HepG2 (cell line): Measurements from ENCODE around the gene RGS8. TPM values are rescaled to one million over a fixed set of nuclear protein-coding genes. Genes with fewer than 3 reads are reported as not detected.

ENCODE experiments used
- ATAC-seq: fragments of 200-7000 bp; cut with Tn5 transposase; 3 replicates; pipeline ENCODE4 v1.9.1; 2020; ENCODE audit warnings: mild to moderate bottlenecking, moderate library complexity
- BruUV-seq: library from RNA; stranded (reverse); fragments of 400-500 nt; replicated peaks from 2 replicates; lab custom pipeline; 2021; lab: Mats Ljungman, UMichigan
- CTCF ChIA-PET: fragments of 300-600 bp; formaldehyde crosslinking; extraction: SDS; loops from one replicate; lab custom pipeline; 2021; ENCODE audit warnings: low total read pairs, inconsistent platforms, low intra/inter-chr PET ratio; lab: Yijun Ruan, JAX
- POLR2A ChIA-PET: fragments of 350-600 bp; sonication (Branson Sonifier 250); formaldehyde crosslinking; loops from one replicate; lab custom pipeline; 2020; ENCODE audit warnings: antibody characterized with exemption, inconsistent platforms; lab: Yijun Ruan, JAX
- DNase-seq: peaks from one replicate; pipeline ENCODE4 v3.0.0-alpha.2; 2015; ENCODE audit warnings: low spot score
- FAIRE-seq: peaks from 3 replicates; lab custom pipeline; 2011; peaks lifted over from hg19 to GRCh38; lab: Jason Lieb, UNC
- H2AFZ ChIP-seq: one replicate; pipeline ENCODE4 v1.6.1; 2011; ENCODE audit warnings: low read length, inconsistent platforms
- H3K27ac ChIP-seq: fragments of 300-600 bp; 3 replicates; pipeline ENCODE4 v1.8.0; 2011; ENCODE audit warnings: mixed run types, mild to moderate bottlenecking, mixed read lengths, low read length, inconsistent platforms; ENCODE audit not compliant: insufficient read depth; ENCODE audit errors: extremely low read length
- H3K27me3 ChIP-seq, 2 experiments: fragments of 200-600 bp in 1 of 2; 2 replicates in 1 of 2; 3 replicates in 1 of 2; pipeline versions ENCODE4 v1.6.0 to v1.8.0; 2011; ENCODE audit warnings: low read length in 2 of 2, mild to moderate bottlenecking in 2 of 2, moderate library complexity in 2 of 2, inconsistent platforms in 1 of 2; ENCODE audit not compliant: insufficient read depth in 2 of 2, control insufficient read depth in 1 of 2
- H3K36me3 ChIP-seq, 2 experiments: fragments of 200-600 bp in 1 of 2; replicated peaks in 1 of 2; 2 replicates in 1 of 2; 3 replicates in 1 of 2; pipeline versions ENCODE4 v1.5.1 to v1.8.0; 2011; ENCODE audit warnings: low read length in 2 of 2, inconsistent platforms in 1 of 2; ENCODE audit not compliant: insufficient read depth in 2 of 2, control insufficient read depth in 1 of 2
- H3K4me1 ChIP-seq: 2 replicates; pipeline ENCODE4 v1.5.1; 2012; ENCODE audit warnings: low read length, inconsistent platforms; ENCODE audit not compliant: insufficient read depth
- H3K4me2 ChIP-seq: 2 replicates; pipeline ENCODE4 v1.6.0; 2011; ENCODE audit warnings: low read depth, low read length, inconsistent platforms
- H3K4me3 ChIP-seq, 3 experiments: fragments of 200-600 bp in 1 of 3; sonication (generic), shearing (Covaris generic) in 1 of 3; replicated peaks in 1 of 3; 2 replicates each; pipeline ENCODE4 v1.5.1; 2011 to 2016; ENCODE audit warnings: low read length in 3 of 3, inconsistent platforms in 2 of 3, low read depth in 2 of 3, mild to moderate bottlenecking in 2 of 3, control low read depth in 1 of 3, mixed read lengths in 1 of 3; ENCODE audit not compliant: insufficient read depth in 1 of 3
- H3K79me2 ChIP-seq: one replicate; pipeline ENCODE4 v1.6.1; 2011; ENCODE audit warnings: low read length, inconsistent platforms; ENCODE audit not compliant: insufficient read depth
- H3K9ac ChIP-seq: 2 replicates; pipeline ENCODE4 v1.6.0; 2011; ENCODE audit warnings: mild to moderate bottlenecking, low read depth, low read length, inconsistent platforms; ENCODE audit not compliant: insufficient read depth
- H3K9me3 ChIP-seq: 2 replicates; pipeline ENCODE4 v1.5.1; 2012; ENCODE audit warnings: mild to moderate bottlenecking, low read length
- H4K20me1 ChIP-seq: 2 replicates; pipeline ENCODE4 v1.6.0; 2011; ENCODE audit warnings: inconsistent platforms, mild to moderate bottlenecking, low read length, moderate library complexity; ENCODE audit not compliant: insufficient read depth
- HDAC6 ChIP-seq: fragments of 200-600 bp; sonication (generic); IDR thresholded peaks from 2 replicates; pipeline ENCODE4 v1.7.0; 2017; ENCODE audit warnings: mild to moderate bottlenecking, antibody characterized with exemption, low read length, low read depth
- SAP130 ChIP-seq: IDR thresholded peaks from 2 replicates; pipeline ENCODE4 v1.6.1; 2016; ENCODE audit warnings: low read depth
- SETDB1 ChIP-seq: sonication (generic); formaldehyde crosslinking; IDR thresholded peaks from 2 replicates; pipeline ENCODE4 v1.5.1; 2020; ENCODE audit warnings: missing genetic modification reagents, mild to moderate bottlenecking, borderline replicate concordance
- ZKSCAN1 ChIP-seq: fragments of 150-350 bp; IDR thresholded peaks from 2 replicates; pipeline ENCODE4 v1.6.1; 2014; ENCODE audit warnings: low read length
- ZNF761 ChIP-seq: sonication (generic); formaldehyde crosslinking; conservative IDR thresholded peaks from 2 replicates; pipeline ENCODE4 v1.4.0; 2020; ENCODE audit warnings: mild to moderate bottlenecking, missing genetic modification reagents
- WGBS: methylation state at CpG from one replicate; pipeline ENCODE4 v1.1.6; 2017; ENCODE audit warnings: low lambda C conversion rate; 5-methylcytosine and 5-hydroxymethylcytosine counted together
- in situ Hi-C: cut with HindIII; loops from 2 replicates; pipeline ENCODE4 v1.10.0; 2017; ENCODE audit warnings: low pct_unique_long_range_greater_than_20kb; ENCODE audit not compliant: extremely low pct_ligation_motif_present
- intact Hi-C: fragments of 100-400 bp; cut with micrococcal nuclease; formaldehyde crosslinking; loops from one replicate; pipeline ENCODE4 v1.10.0; 2022; ENCODE audit not compliant: unreplicated experiment
- polyA plus RNA-seq, 8 experiments: library from polyadenylated mRNA; depleted of rRNA in 3 of 8; stranded (reverse) in 7 of 8; unstranded in 1 of 8; fragments of >200 nt; fragmentation: Illumina TruSeq in 4 of 8; extraction: Trizol in 4 of 8; gene quantifications; 2 replicates each; pipeline versions ENCODE4 v1.2.1 to v1.2.3, GENCODE V29; 2011 to 2016; ENCODE audit warnings: low read depth in 4 of 8, missing spikeins in 1 of 8, mixed read lengths in 1 of 8; ENCODE audit not compliant: insufficient read depth in 1 of 8
- total RNA-seq, 5 experiments: library from RNA; depleted of rRNA; stranded (reverse); fragments of >200 nt; fragmentation: Illumina TruSeq; extraction: Trizol; gene quantifications; 2 replicates each; pipeline ENCODE4 v1.2.3, GENCODE V29; 2016; ENCODE audit warnings: low read depth in 1 of 5
- TF ChIP-seq, protein P1 (sequence below): sonication (generic); formaldehyde crosslinking; IDR thresholded peaks from 2 replicates; pipeline ENCODE4 v1.9.0; 2022; ENCODE audit warnings: missing genetic modification reagents, mild to moderate bottlenecking, borderline replicate concordance
- TF ChIP-seq, protein P2 (sequence below): sonication (generic); formaldehyde crosslinking; conservative IDR thresholded peaks from 2 replicates; pipeline ENCODE4 v1.4.0; 2020; ENCODE audit warnings: missing genetic modification reagents
- TF ChIP-seq, protein P3 (sequence below): sonication (generic); formaldehyde crosslinking; IDR thresholded peaks from 2 replicates; pipeline ENCODE4 v1.5.1; 2020; ENCODE audit warnings: mild to moderate bottlenecking, missing genetic modification reagents, borderline replicate concordance
- TF ChIP-seq, protein P4 (sequence below): sonication (generic); formaldehyde crosslinking; IDR thresholded peaks from 2 replicates; pipeline ENCODE4 v1.8.0; 2022; ENCODE audit warnings: missing genetic modification reagents, low read depth, mild to moderate bottlenecking, borderline replicate concordance
- TF ChIP-seq, protein P5 (sequence below): sonication (generic); formaldehyde crosslinking; IDR thresholded peaks from 2 replicates; pipeline ENCODE4 v1.4.0; 2020; ENCODE audit warnings: missing genetic modification reagents
- TF ChIP-seq, protein P6 (sequence below): IDR thresholded peaks from 2 replicates; pipeline ENCODE4 v1.6.1; 2016; ENCODE audit warnings: low read depth, missing genetic modification reagents, missing compliant biosample characterization

Gene RGS8
- total and polyA plus RNA-seq, 2 of the 13 experiments (the other 11 are each of a cell fraction or from before 2014, with no cell fraction given) = not detected

DNA sequence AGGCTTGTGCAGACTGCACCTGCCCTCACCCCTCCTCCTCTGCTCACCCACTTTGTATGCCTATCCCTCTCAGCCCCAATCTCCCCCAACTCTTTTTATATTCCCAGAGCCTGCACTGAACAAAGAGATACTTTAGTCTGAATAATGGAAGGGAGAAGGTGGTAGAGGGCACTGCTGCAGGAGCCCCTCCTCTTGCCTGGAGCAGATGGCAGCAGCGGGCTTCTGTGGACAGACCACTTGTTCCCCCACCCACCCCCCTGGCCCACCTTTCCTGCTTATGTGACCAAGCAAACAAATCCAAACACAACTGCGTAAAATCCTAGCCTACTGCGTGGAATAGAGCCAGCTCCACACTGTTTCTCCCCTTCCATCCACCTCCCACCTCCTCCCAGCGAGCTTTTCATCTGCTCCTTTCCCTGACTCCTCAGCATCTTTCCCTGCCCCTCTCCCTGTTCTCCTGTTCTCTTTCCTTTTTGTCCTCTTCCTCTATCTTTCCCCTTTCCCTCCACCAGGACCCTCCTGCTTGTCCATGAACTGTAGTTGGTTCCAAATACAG lies 27.5 kb downstream of the RGS8 start (continued):
- TF ChIP-seq, protein P1, sequence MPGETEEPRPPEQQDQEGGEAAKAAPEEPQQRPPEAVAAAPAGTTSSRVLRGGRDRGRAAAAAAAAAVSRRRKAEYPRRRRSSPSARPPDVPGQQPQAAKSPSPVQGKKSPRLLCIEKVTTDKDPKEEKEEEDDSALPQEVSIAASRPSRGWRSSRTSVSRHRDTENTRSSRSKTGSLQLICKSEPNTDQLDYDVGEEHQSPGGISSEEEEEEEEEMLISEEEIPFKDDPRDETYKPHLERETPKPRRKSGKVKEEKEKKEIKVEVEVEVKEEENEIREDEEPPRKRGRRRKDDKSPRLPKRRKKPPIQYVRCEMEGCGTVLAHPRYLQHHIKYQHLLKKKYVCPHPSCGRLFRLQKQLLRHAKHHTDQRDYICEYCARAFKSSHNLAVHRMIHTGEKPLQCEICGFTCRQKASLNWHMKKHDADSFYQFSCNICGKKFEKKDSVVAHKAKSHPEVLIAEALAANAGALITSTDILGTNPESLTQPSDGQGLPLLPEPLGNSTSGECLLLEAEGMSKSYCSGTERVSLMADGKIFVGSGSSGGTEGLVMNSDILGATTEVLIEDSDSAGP (CRISPR knock-in tag) = no peak
- no peak for TF ChIP-seq SETDB1
- no peak for TF ChIP-seq SAP130 (CRISPR knock-in tag)
- TF ChIP-seq, protein P2, sequence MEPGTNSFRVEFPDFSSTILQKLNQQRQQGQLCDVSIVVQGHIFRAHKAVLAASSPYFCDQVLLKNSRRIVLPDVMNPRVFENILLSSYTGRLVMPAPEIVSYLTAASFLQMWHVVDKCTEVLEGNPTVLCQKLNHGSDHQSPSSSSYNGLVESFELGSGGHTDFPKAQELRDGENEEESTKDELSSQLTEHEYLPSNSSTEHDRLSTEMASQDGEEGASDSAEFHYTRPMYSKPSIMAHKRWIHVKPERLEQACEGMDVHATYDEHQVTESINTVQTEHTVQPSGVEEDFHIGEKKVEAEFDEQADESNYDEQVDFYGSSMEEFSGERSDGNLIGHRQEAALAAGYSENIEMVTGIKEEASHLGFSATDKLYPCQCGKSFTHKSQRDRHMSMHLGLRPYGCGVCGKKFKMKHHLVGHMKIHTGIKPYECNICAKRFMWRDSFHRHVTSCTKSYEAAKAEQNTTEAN (CRISPR knock-in tag) = no peak
- TF ChIP-seq, all 625 proteins: peak for 0

DNA sequence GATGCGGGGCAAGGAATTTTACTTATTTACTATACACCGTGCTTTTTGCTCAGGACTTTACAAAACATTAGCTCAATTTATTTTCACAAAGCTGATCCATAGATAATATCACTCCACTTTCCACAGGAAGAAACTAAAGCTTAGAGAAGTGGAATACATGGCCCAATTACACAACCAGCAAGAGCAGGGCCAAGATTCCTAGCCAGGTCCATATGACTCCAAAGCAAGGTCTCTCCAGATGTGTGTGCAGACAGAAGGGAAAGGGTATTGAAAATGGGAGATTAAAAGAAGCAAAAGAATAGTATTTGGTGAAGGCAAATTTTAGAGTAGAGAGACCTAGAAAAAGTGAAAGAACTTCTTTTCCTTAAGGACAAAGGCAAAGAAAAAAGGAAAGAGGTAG lies 30.4 kb downstream of the RGS8 start:
- DNase-seq (no peak), ATAC-seq (no peak), FAIRE-seq (no peak)
- Histone ChIP-seq H2AFZ (no peak overlapping the region), H3K27ac (no peak overlapping the region), H3K27me3 (peaks cover 0 to 3% of the 10 kb centered on the region in 2 experiments; a peak in 1 of 5 replicates), H3K4me1 (no peaks in the 10 kb centered on the region), H4K20me1 (no peaks in the 10 kb centered on the region), H3K4me2 (no peak overlapping the region), H3K79me2 (no peaks in the 10 kb centered on the region), H3K4me3 (no peak overlapping the region), H3K9ac (no peak overlapping the region), H3K9me3 (no peaks in the 10 kb centered on the region), H3K36me3 (no peaks in the 10 kb centered on the region)
- in situ Hi-C loops (no loop called here), intact Hi-C loops (no loop called here)
- BruUV-seq = no TSS peak
- ChIA-PET POLR2A (no interaction called here), CTCF (no interaction called here)
- 47% methylated on average over 2 of the region's 2 CpGs for WGBS
- TF ChIP-seq, protein P3, sequence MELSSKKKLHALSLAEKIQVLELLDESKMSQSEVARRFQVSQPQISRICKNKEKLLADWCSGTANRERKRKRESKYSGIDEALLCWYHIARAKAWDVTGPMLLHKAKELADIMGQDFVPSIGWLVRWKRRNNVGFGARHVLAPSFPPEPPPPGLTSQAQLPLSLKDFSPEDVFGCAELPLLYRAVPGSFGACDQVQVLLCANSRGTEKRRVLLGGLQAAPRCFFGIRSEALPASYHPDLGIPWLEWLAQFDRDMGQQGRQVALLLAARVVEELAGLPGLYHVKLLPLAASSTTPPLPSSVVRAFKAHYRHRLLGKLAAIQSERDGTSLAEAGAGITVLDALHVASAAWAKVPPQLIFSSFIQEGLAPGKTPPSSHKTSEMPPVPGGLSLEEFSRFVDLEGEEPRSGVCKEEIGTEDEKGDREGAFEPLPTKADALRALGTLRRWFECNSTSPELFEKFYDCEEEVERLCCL (CRISPR knock-in tag) = no peak
- TF ChIP-seq, protein P4, sequence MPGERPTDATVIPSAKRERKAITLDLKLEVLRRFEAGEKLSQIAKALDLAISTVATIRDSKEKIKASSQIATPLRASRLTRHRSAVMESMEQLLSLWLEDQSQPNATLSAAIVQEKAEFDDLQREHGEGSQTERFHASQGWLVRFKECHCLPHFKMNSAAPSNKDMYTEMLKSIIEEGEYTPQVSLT (CRISPR knock-in tag) = no peak
- TF ChIP-seq HDAC6 = no peak
- no peak for TF ChIP-seq ZNF761 (CRISPR knock-in tag)
- TF ChIP-seq, protein P5, sequence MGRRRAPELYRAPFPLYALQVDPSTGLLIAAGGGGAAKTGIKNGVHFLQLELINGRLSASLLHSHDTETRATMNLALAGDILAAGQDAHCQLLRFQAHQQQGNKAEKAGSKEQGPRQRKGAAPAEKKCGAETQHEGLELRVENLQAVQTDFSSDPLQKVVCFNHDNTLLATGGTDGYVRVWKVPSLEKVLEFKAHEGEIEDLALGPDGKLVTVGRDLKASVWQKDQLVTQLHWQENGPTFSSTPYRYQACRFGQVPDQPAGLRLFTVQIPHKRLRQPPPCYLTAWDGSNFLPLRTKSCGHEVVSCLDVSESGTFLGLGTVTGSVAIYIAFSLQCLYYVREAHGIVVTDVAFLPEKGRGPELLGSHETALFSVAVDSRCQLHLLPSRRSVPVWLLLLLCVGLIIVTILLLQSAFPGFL (CRISPR knock-in tag) = no peak
- TF ChIP-seq, protein P6, sequence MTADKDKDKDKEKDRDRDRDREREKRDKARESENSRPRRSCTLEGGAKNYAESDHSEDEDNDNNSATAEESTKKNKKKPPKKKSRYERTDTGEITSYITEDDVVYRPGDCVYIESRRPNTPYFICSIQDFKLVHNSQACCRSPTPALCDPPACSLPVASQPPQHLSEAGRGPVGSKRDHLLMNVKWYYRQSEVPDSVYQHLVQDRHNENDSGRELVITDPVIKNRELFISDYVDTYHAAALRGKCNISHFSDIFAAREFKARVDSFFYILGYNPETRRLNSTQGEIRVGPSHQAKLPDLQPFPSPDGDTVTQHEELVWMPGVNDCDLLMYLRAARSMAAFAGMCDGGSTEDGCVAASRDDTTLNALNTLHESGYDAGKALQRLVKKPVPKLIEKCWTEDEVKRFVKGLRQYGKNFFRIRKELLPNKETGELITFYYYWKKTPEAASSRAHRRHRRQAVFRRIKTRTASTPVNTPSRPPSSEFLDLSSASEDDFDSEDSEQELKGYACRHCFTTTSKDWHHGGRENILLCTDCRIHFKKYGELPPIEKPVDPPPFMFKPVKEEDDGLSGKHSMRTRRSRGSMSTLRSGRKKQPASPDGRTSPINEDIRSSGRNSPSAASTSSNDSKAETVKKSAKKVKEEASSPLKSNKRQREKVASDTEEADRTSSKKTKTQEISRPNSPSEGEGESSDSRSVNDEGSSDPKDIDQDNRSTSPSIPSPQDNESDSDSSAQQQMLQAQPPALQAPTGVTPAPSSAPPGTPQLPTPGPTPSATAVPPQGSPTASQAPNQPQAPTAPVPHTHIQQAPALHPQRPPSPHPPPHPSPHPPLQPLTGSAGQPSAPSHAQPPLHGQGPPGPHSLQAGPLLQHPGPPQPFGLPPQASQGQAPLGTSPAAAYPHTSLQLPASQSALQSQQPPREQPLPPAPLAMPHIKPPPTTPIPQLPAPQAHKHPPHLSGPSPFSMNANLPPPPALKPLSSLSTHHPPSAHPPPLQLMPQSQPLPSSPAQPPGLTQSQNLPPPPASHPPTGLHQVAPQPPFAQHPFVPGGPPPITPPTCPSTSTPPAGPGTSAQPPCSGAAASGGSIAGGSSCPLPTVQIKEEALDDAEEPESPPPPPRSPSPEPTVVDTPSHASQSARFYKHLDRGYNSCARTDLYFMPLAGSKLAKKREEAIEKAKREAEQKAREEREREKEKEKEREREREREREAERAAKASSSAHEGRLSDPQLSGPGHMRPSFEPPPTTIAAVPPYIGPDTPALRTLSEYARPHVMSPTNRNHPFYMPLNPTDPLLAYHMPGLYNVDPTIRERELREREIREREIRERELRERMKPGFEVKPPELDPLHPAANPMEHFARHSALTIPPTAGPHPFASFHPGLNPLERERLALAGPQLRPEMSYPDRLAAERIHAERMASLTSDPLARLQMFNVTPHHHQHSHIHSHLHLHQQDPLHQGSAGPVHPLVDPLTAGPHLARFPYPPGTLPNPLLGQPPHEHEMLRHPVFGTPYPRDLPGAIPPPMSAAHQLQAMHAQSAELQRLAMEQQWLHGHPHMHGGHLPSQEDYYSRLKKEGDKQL (CRISPR knock-in tag) = no peak
- no peak for TF ChIP-seq ZKSCAN1
